ENCODE data around the gene TIGD3. TPM values are rescaled to one million over a fixed set of nuclear protein-coding genes. Genes with fewer than 3 reads are reported as not detected.
A peak's percentile ranks its signal among the peaks of the same experiment; 100 is the strongest.

The TIGD3 gene
- total and polyA plus RNA-seq, 11 donors = 0.19 to 0.91 (median 0.42) TPM; not detected in 2

- no peak overlapping the region for H3K4me3 ChIP-seq
- ATAC-seq = no peak
- H3K36me3 ChIP-seq = peaks cover 4 to 93% (median 80%) of the 10 kb centered on the region in 9 donors
- H3K4me1 ChIP-seq = peaks cover 0 to 25% (median 13%) of the 10 kb centered on the region in 12 donors
- H3K27me3 ChIP-seq = no peaks in the 10 kb centered on the region
- TF ChIP-seq POLR2A (IDR thresholded peaks at IDR 0.05) (no peak), CTCF (IDR thresholded peaks at IDR 0.05) (no peak)
- peak in 1 of 5 donors; percentile 9 for DNase-seq
- no peak overlapping the region for H3K27ac ChIP-seq
- 81 to 84% (median 82%) methylated on average over 16 of the region's 16 CpGs for WGBS, 4 donors
- H3K9me3 ChIP-seq = no peaks in the 10 kb centered on the region
- intact Hi-C loops (cut with DNase I) = no loop called here
These were observed 46.7 kb downstream of the TIGD3 start for GRCh38 chr11:65401073-65401802.

- no peak for ATAC-seq
- H3K36me3 ChIP-seq = peaks cover 4 to 93% (median 80%) of the 10 kb centered on the region in 9 donors
- no peaks in the 10 kb centered on the region for H3K9me3 ChIP-seq
- no peak overlapping the region for H3K27ac ChIP-seq
- no peak for DNase-seq
- TF ChIP-seq CTCF (IDR thresholded peaks at IDR 0.05) (no peak), POLR2A (IDR thresholded peaks at IDR 0.05) (no peak)
- intact Hi-C loops (cut with DNase I) = no loop called here
- H3K4me1 ChIP-seq = peaks cover 0 to 25% (median 13%) of the 10 kb centered on the region in 12 donors
- no peaks in the 10 kb centered on the region for H3K27me3 ChIP-seq
- H3K4me3 ChIP-seq = no peak overlapping the region
- 92 to 97% (median 94%) methylated on average over 10 of the region's 10 CpGs for WGBS, 4 donors
These were observed 47.3 kb downstream of the TIGD3 start for GRCh38 chr11:65401803-65402248.

- DNase-seq (no peak), ATAC-seq (no peak)
- TF ChIP-seq POLR2A (IDR thresholded peaks at IDR 0.05) = no peak
- no peak for TF ChIP-seq CTCF (IDR thresholded peaks at IDR 0.05)
- H3K27ac ChIP-seq = peak overlapping the region in 3 of 12 donors; percentile 45 to 85 (median 83)
- 84 to 92% (median 90%) methylated on average over 2 of the region's 2 CpGs for WGBS, 4 donors
- intact Hi-C loops (cut with DNase I) = no loop called here
- no peaks in the 10 kb centered on the region for H3K9me3 ChIP-seq
- H3K27me3 ChIP-seq = no peaks in the 10 kb centered on the region
- H3K4me1 ChIP-seq = peaks cover 0 to 25% (median 13%) of the 10 kb centered on the region in 12 donors
- H3K36me3 ChIP-seq = peaks cover 4 to 93% (median 81%) of the 10 kb centered on the region in 9 donors
- no peak overlapping the region for H3K4me3 ChIP-seq
These were observed 48.2 kb downstream of the TIGD3 start for GRCh38 chr11:65402790-65403189.

- intact Hi-C loops (cut with DNase I) = loop anchor here in 1 of 10 donors (2.0 kb wide), 1 partner anchor 13 kb away; no protein-coding TSS in a partner anchor
- TF ChIP-seq CTCF (IDR thresholded peaks at IDR 0.05) = no peak
- TF ChIP-seq POLR2A (IDR thresholded peaks at IDR 0.05) = no peak
- WGBS, 4 donors = 61 to 66% (median 65%) methylated on average over 12 of the region's 12 CpGs
- DNase-seq (peak in 1 of 5 donors; percentile 45), ATAC-seq (peak in 3 of 4 donors; percentile 16 to 52 (median 52))
- Histone ChIP-seq H3K4me1 (peaks cover 0 to 25% (median 13%) of the 10 kb centered on the region in 12 donors), H3K27ac (peak overlapping the region; percentile 24 to 88 (median 72)), H3K27me3 (no peaks in the 10 kb centered on the region), H3K4me3 (no peak overlapping the region), H3K36me3 (peaks cover 2 to 93% (median 81%) of the 10 kb centered on the region in 9 donors), H3K9me3 (no peaks in the 10 kb centered on the region)
These were observed 49.1 kb downstream of the TIGD3 start for GRCh38 chr11:65403607-65404121.
